Glutamatergic neuron (in vitro differentiated cells): ENCODE measurements around the gene KRT34. TPM values are rescaled to one million over a fixed set of nuclear protein-coding genes. Genes with fewer than 3 reads are reported as not detected.
"Not testable (repeated sequence)": the region's sequence is repeated elsewhere in the genome, so short reads cannot be mapped to it uniquely, and the experiment has no call there.

Experiments used
- DNase-seq: peaks from one replicate; pipeline ENCODE4 v3.0.0; 2022
- H3K27ac Mint-ChIP-seq: one replicate; pipeline ENCODE4 v1.8.0; 2020; ENCODE audit warnings: mild to moderate bottlenecking, mixed read lengths, inconsistent platforms; ENCODE audit not compliant: unreplicated experiment
- H3K27me3 Mint-ChIP-seq: one replicate; pipeline ENCODE4 v1.8.0; 2020; ENCODE audit warnings: mild to moderate bottlenecking, moderate library complexity, mixed read lengths, inconsistent platforms; ENCODE audit not compliant: unreplicated experiment
- H3K36me3 Mint-ChIP-seq: one replicate; pipeline ENCODE4 v1.8.0; 2020; ENCODE audit warnings: mild to moderate bottlenecking, mixed read lengths, inconsistent platforms; ENCODE audit not compliant: unreplicated experiment
- H3K4me1 Mint-ChIP-seq: one replicate; pipeline ENCODE4 v1.8.0; 2020; ENCODE audit warnings: mild to moderate bottlenecking, low read depth, mixed read lengths, inconsistent platforms; ENCODE audit not compliant: unreplicated experiment
- H3K4me3 Mint-ChIP-seq: one replicate; pipeline ENCODE4 v1.8.0; 2020; ENCODE audit warnings: mild to moderate bottlenecking, mixed read lengths, inconsistent platforms; ENCODE audit not compliant: unreplicated experiment
- H3K9me3 Mint-ChIP-seq: one replicate; pipeline ENCODE4 v1.8.0; 2020; ENCODE audit warnings: mild to moderate bottlenecking, moderate library complexity, mixed read lengths, inconsistent platforms; ENCODE audit not compliant: unreplicated experiment
- CTCF ChIP-seq: fragments of 200-600 bp; sonication (generic); IDR thresholded peaks from one replicate; pipeline ENCODE4 v1.5.0; 2021; ENCODE audit not compliant: partially characterized antibody, unreplicated experiment
- long read RNA-seq: library from polyadenylated mRNA; unstranded; transcript quantifications from one replicate; pipeline ENCODE4 v2.0.0, GENCODE V29; 2020; ENCODE audit not compliant: unreplicated experiment
- total RNA-seq: library from RNA; stranded (reverse); fragmentation: NEBNext Ultra II Directional; extraction: Animal tissue kit (Norgen Biotek cat#: 25700); gene quantifications from one replicate; pipeline ENCODE4 v1.2.1, GENCODE V29; 2021; ENCODE audit not compliant: unreplicated experiment

The KRT34 gene
- not detected for total RNA-seq
- long read RNA-seq: 0 reads

GRCh38 chr17:41381943-41382342 is at the start of gene KRT34:
Gene KRT34, minus strand, starts transcription at chr17:41382306. Its CDS starts 60 bp downstream, at chr17:41382246.
- H3K27me3 Mint-ChIP-seq, DNase-seq, H3K4me1 Mint-ChIP-seq, H3K9me3 Mint-ChIP-seq, H3K4me3 Mint-ChIP-seq, H3K27ac Mint-ChIP-seq: not testable (repeated sequence)
- peaks cover 11% of the 10 kb centered on the region for H3K36me3 Mint-ChIP-seq

- H3K27ac Mint-ChIP-seq, H3K4me3 Mint-ChIP-seq, H3K4me1 Mint-ChIP-seq, DNase-seq, H3K9me3 Mint-ChIP-seq, H3K36me3 Mint-ChIP-seq, H3K27me3 Mint-ChIP-seq: not testable (repeated sequence)
Measured at GRCh38 chr17:41430376-41430775, 48.3 kb upstream of the KRT34 start.

- no peaks in the 10 kb centered on the region for H3K4me1 Mint-ChIP-seq
- no peak for TF ChIP-seq CTCF
- H3K27me3 Mint-ChIP-seq: no peaks in the 10 kb centered on the region
- H3K4me3 Mint-ChIP-seq: no peak overlapping the region
- no peaks in the 10 kb centered on the region for H3K9me3 Mint-ChIP-seq
- no peak overlapping the region for H3K27ac Mint-ChIP-seq
- DNase-seq: no peak
- H3K36me3 Mint-ChIP-seq: no peaks in the 10 kb centered on the region
Measured at GRCh38 chr17:41429667-41430066, 47.6 kb upstream of the KRT34 start.

GRCh38 chr17:41428591-41429291 is 46.6 kb upstream of the KRT34 start:
- Mint-ChIP-seq H3K9me3 (no peaks in the 10 kb centered on the region), H3K36me3 (no peaks in the 10 kb centered on the region), H3K27me3 (no peaks in the 10 kb centered on the region), H3K4me1 (no peaks in the 10 kb centered on the region), H3K27ac (no peak overlapping the region), H3K4me3 (no peak overlapping the region)
- no peak for DNase-seq
- no peak for TF ChIP-seq CTCF

- no peak within 1 kb of the TSS for H3K4me3 Mint-ChIP-seq
- DNase-seq: no peak
- H3K27ac Mint-ChIP-seq: no peak within 1 kb of the TSS
- TF ChIP-seq CTCF: no peak
- no peaks in the 10 kb centered on the region for H3K4me1 Mint-ChIP-seq
- no peaks in the 10 kb centered on the region for H3K36me3 Mint-ChIP-seq
- no peaks in the 10 kb centered on the region for H3K9me3 Mint-ChIP-seq
- H3K27me3 Mint-ChIP-seq: no peaks in the 10 kb centered on the region
Measured at GRCh38 chr17:41424111-41424635, 42.1 kb upstream of the KRT34 start, which contains the start of gene KRT37. Gene KRT37, minus strand, starts transcription at chr17:41424585. Its CDS starts 62 bp downstream, at chr17:41424523.

- H3K36me3 Mint-ChIP-seq, DNase-seq, H3K27ac Mint-ChIP-seq, H3K4me1 Mint-ChIP-seq, H3K4me3 Mint-ChIP-seq, H3K27me3 Mint-ChIP-seq, H3K9me3 Mint-ChIP-seq: not testable (repeated sequence)
Measured at GRCh38 chr17:41422586-41422985, 40.5 kb upstream of the KRT34 start.
